HepG2 (cell line): ENCODE measurements around the gene MAN1A1. TPM values are rescaled to one million over a fixed set of nuclear protein-coding genes. Genes with fewer than 3 reads are reported as not detected.
A peak's percentile ranks its signal among the peaks of the same experiment; 100 is the strongest.

ENCODE experiments used
- ISX ChIP-seq: sonication (generic); formaldehyde crosslinking; conservative IDR thresholded peaks from 2 replicates; pipeline ENCODE4 v1.5.0; 2020; ENCODE audit warnings: missing genetic modification reagents
- JDP2 ChIP-seq: sonication (generic); formaldehyde crosslinking; IDR thresholded peaks from 2 replicates; pipeline ENCODE4 v1.8.1; 2022; ENCODE audit warnings: missing genetic modification reagents, borderline replicate concordance
- JUN ChIP-seq: sonication (generic); formaldehyde crosslinking; IDR thresholded peaks from 2 replicates; pipeline ENCODE4 v1.4.0; 2020; ENCODE audit warnings: mild to moderate bottlenecking, missing genetic modification reagents
- KLF13 ChIP-seq: sonication (generic); formaldehyde crosslinking; IDR thresholded peaks from 2 replicates; pipeline ENCODE4 v1.4.0; 2020; ENCODE audit warnings: mild to moderate bottlenecking, missing genetic modification reagents
- NFE2L1 ChIP-seq: sonication (generic); formaldehyde crosslinking; IDR thresholded peaks from 2 replicates; pipeline ENCODE4 v1.4.0; 2020; ENCODE audit warnings: missing genetic modification reagents, mild to moderate bottlenecking, borderline replicate concordance
- NR2F1 ChIP-seq, 2 experiments: fragments of 450-650 bp in 1 of 2; formaldehyde crosslinking in 1 of 2; IDR thresholded peaks; 2 replicates each; pipeline versions ENCODE4 v1.5.0 to v1.6.1; 2016 to 2020; ENCODE audit warnings: mild to moderate bottlenecking in 1 of 2, missing compliant biosample characterization in 1 of 2, missing genetic modification reagents in 1 of 2, moderate library complexity in 1 of 2
- SP5 ChIP-seq: IDR thresholded peaks from 2 replicates; pipeline ENCODE4 v1.6.1; 2016; ENCODE audit warnings: low read depth, borderline replicate concordance
- ZBTB34 ChIP-seq: sonication (generic); formaldehyde crosslinking; IDR thresholded peaks from 2 replicates; pipeline ENCODE4 v1.8.0; 2022; ENCODE audit warnings: mild to moderate bottlenecking, missing genetic modification reagents
- ZBTB42 ChIP-seq: sonication (generic); formaldehyde crosslinking; IDR thresholded peaks from 2 replicates; pipeline ENCODE4 v1.5.0; 2020; ENCODE audit warnings: mild to moderate bottlenecking, missing genetic modification reagents
- ZFAT ChIP-seq: sonication (generic); formaldehyde crosslinking; conservative IDR thresholded peaks from 2 replicates; pipeline ENCODE4 v1.8.1; 2023; ENCODE audit warnings: missing genetic modification reagents, inconsistent platforms
- ZNF33B ChIP-seq: sonication (generic); formaldehyde crosslinking; IDR thresholded peaks from 2 replicates; pipeline ENCODE4 v1.5.1; 2020; ENCODE audit warnings: mild to moderate bottlenecking, missing genetic modification reagents
- ZNF607 ChIP-seq: sonication (generic); formaldehyde crosslinking; IDR thresholded peaks from 2 replicates; pipeline ENCODE4 v1.5.1; 2020; ENCODE audit warnings: missing genetic modification reagents, mild to moderate bottlenecking, borderline replicate concordance
- ZNF761 ChIP-seq: sonication (generic); formaldehyde crosslinking; conservative IDR thresholded peaks from 2 replicates; pipeline ENCODE4 v1.4.0; 2020; ENCODE audit warnings: mild to moderate bottlenecking, missing genetic modification reagents
- ZNF772 ChIP-seq: sonication (generic); formaldehyde crosslinking; IDR thresholded peaks from 2 replicates; pipeline ENCODE4 v1.5.0; 2020; ENCODE audit warnings: mild to moderate bottlenecking, missing genetic modification reagents
- ZNF782 ChIP-seq: sonication (generic); formaldehyde crosslinking; IDR thresholded peaks from 2 replicates; pipeline ENCODE4 v1.4.0; 2020; ENCODE audit warnings: missing genetic modification reagents, mild to moderate bottlenecking, borderline replicate concordance
- polyA plus RNA-seq, 8 experiments: library from polyadenylated mRNA; depleted of rRNA in 3 of 8; stranded (reverse) in 7 of 8; unstranded in 1 of 8; fragments of >200 nt; fragmentation: Illumina TruSeq in 4 of 8; extraction: Trizol in 4 of 8; gene quantifications; 2 replicates each; pipeline versions ENCODE4 v1.2.1 to v1.2.3, GENCODE V29; 2011 to 2016; ENCODE audit warnings: low read depth in 4 of 8, missing spikeins in 1 of 8, mixed read lengths in 1 of 8; ENCODE audit not compliant: insufficient read depth in 1 of 8
- total RNA-seq, 5 experiments: library from RNA; depleted of rRNA; stranded (reverse); fragments of >200 nt; fragmentation: Illumina TruSeq; extraction: Trizol; gene quantifications; 2 replicates each; pipeline ENCODE4 v1.2.3, GENCODE V29; 2016; ENCODE audit warnings: low read depth in 1 of 5
- TF ChIP-seq, protein P1 (sequence below): sonication (generic); formaldehyde crosslinking; IDR thresholded peaks from 2 replicates; pipeline ENCODE4 v1.5.0; 2020; ENCODE audit warnings: mild to moderate bottlenecking, missing genetic modification reagents, borderline replicate concordance
- TF ChIP-seq, protein P2 (sequence below): sonication (generic); formaldehyde crosslinking; IDR thresholded peaks from 2 replicates; pipeline ENCODE4 v1.4.0; 2020; ENCODE audit warnings: missing genetic modification reagents, borderline replicate concordance
- TF ChIP-seq, protein P3 (sequence below): sonication (generic); formaldehyde crosslinking; IDR thresholded peaks from 2 replicates; pipeline ENCODE4; 2020; ENCODE audit warnings: missing genetic modification reagents, mild to moderate bottlenecking, borderline replicate concordance

MAN1A1 gene
- total and polyA plus RNA-seq, 2 of the 13 experiments (the other 11 are each of a cell fraction or from before 2014, with no cell fraction given), result 156 to 236 TPM

GRCh38 chr6:119129968-119130484 lies 219.5 kb downstream of the MAN1A1 start (continued):
- TF ChIP-seq, protein P1, sequence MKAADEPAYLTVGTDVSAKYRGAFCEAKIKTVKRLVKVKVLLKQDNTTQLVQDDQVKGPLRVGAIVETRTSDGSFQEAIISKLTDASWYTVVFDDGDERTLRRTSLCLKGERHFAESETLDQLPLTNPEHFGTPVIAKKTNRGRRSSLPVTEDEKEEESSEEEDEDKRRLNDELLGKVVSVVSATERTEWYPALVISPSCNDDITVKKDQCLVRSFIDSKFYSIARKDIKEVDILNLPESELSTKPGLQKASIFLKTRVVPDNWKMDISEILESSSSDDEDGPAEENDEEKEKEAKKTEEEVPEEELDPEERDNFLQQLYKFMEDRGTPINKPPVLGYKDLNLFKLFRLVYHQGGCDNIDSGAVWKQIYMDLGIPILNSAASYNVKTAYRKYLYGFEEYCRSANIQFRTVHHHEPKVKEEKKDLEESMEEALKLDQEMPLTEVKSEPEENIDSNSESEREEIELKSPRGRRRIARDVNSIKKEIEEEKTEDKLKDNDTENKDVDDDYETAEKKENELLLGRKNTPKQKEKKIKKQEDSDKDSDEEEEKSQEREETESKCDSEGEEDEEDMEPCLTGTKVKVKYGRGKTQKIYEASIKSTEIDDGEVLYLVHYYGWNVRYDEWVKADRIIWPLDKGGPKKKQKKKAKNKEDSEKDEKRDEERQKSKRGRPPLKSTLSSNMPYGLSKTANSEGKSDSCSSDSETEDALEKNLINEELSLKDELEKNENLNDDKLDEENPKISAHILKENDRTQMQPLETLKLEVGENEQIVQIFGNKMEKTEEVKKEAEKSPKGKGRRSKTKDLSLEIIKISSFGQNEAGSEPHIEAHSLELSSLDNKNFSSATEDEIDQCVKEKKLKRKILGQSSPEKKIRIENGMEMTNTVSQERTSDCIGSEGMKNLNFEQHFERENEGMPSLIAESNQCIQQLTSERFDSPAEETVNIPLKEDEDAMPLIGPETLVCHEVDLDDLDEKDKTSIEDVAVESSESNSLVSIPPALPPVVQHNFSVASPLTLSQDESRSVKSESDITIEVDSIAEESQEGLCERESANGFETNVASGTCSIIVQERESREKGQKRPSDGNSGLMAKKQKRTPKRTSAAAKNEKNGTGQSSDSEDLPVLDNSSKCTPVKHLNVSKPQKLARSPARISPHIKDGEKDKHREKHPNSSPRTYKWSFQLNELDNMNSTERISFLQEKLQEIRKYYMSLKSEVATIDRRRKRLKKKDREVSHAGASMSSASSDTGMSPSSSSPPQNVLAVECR (CRISPR knock-in tag), result no peak
- no peak for TF ChIP-seq KLF13 (CRISPR knock-in tag)
- peak; percentile 92 for TF ChIP-seq JUN
- no peak for TF ChIP-seq JDP2 (CRISPR knock-in tag)
- TF ChIP-seq ZNF772, result no peak
- TF ChIP-seq ZFAT (CRISPR knock-in tag), result no peak
- no peak for TF ChIP-seq ZNF33B (CRISPR knock-in tag)
- TF ChIP-seq ZBTB42, result no peak
- no peak for TF ChIP-seq ZNF607 (CRISPR knock-in tag)
- TF ChIP-seq ISX (CRISPR knock-in tag), result no peak
- TF ChIP-seq, protein P2, sequence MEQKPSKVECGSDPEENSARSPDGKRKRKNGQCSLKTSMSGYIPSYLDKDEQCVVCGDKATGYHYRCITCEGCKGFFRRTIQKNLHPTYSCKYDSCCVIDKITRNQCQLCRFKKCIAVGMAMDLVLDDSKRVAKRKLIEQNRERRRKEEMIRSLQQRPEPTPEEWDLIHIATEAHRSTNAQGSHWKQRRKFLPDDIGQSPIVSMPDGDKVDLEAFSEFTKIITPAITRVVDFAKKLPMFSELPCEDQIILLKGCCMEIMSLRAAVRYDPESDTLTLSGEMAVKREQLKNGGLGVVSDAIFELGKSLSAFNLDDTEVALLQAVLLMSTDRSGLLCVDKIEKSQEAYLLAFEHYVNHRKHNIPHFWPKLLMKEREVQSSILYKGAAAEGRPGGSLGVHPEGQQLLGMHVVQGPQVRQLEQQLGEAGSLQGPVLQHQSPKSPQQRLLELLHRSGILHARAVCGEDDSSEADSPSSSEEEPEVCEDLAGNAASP (CRISPR knock-in tag), result peak; percentile 50; the same call in 1 of the 2 replicates
- 0 out of 2 replicates have a peak, but pooled peaks have one; percentile 14 for TF ChIP-seq ZNF761 (CRISPR knock-in tag)
- TF ChIP-seq ZNF782 (CRISPR knock-in tag), result no peak
- TF ChIP-seq, protein P3, sequence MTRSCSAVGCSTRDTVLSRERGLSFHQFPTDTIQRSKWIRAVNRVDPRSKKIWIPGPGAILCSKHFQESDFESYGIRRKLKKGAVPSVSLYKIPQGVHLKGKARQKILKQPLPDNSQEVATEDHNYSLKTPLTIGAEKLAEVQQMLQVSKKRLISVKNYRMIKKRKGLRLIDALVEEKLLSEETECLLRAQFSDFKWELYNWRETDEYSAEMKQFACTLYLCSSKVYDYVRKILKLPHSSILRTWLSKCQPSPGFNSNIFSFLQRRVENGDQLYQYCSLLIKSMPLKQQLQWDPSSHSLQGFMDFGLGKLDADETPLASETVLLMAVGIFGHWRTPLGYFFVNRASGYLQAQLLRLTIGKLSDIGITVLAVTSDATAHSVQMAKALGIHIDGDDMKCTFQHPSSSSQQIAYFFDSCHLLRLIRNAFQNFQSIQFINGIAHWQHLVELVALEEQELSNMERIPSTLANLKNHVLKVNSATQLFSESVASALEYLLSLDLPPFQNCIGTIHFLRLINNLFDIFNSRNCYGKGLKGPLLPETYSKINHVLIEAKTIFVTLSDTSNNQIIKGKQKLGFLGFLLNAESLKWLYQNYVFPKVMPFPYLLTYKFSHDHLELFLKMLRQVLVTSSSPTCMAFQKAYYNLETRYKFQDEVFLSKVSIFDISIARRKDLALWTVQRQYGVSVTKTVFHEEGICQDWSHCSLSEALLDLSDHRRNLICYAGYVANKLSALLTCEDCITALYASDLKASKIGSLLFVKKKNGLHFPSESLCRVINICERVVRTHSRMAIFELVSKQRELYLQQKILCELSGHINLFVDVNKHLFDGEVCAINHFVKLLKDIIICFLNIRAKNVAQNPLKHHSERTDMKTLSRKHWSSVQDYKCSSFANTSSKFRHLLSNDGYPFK, result no peak
- TF ChIP-seq NFE2L1 (CRISPR knock-in tag), result no peak
- peak in 1 of 2 experiments; percentile 73; a peak in 2 of 4 replicates for TF ChIP-seq NR2F1 (CRISPR knock-in tag; IDR thresholded peaks at IDR 0.05)
- TF ChIP-seq SP5, result peak; percentile 42; the same call in 1 of the 2 replicates
- TF ChIP-seq ZBTB34 (CRISPR knock-in tag), result no peak
